Ectodermal cell (in vitro differentiated cells): ENCODE results near the gene EFNA2.

Experiments
- H3K27ac ChIP-seq: 2 replicates; pipeline ENCODE4 v1.7.0; 2013; ENCODE audit warnings: mild to moderate bottlenecking, low read depth, low read length; ENCODE audit not compliant: insufficient read depth, poor library complexity, severe bottlenecking
- H3K27me3 ChIP-seq: 2 replicates; pipeline ENCODE4 v1.7.0; 2013; ENCODE audit warnings: mild to moderate bottlenecking, low read length; ENCODE audit not compliant: insufficient read depth, control insufficient read depth, poor library complexity, severe bottlenecking
- H3K36me3 ChIP-seq: one replicate; pipeline ENCODE4 v1.7.0; 2013; ENCODE audit warnings: low read length; ENCODE audit not compliant: control insufficient read depth, insufficient read depth
- H3K4me1 ChIP-seq: one replicate; pipeline ENCODE4 v1.7.0; 2013; ENCODE audit warnings: low read length; ENCODE audit not compliant: control insufficient read depth, insufficient read depth
- H3K4me3 ChIP-seq: 2 replicates; pipeline ENCODE4 v1.7.0; 2013; ENCODE audit warnings: low read depth, low read length, control low read depth; ENCODE audit not compliant: insufficient read depth
- H3K9me3 ChIP-seq: 2 replicates; pipeline ENCODE4 v1.7.0; 2013; ENCODE audit warnings: mild to moderate bottlenecking, low read length, moderate library complexity; ENCODE audit not compliant: control insufficient read depth
- WGBS, 2 experiments: methylation state at CpG; one replicate each; pipeline ENCODE4 v1.1.7; 2013; ENCODE audit warnings: missing lambda C conversion rate in 2 of 2; 5-methylcytosine and 5-hydroxymethylcytosine counted together

EFNA2 gene

DNA sequence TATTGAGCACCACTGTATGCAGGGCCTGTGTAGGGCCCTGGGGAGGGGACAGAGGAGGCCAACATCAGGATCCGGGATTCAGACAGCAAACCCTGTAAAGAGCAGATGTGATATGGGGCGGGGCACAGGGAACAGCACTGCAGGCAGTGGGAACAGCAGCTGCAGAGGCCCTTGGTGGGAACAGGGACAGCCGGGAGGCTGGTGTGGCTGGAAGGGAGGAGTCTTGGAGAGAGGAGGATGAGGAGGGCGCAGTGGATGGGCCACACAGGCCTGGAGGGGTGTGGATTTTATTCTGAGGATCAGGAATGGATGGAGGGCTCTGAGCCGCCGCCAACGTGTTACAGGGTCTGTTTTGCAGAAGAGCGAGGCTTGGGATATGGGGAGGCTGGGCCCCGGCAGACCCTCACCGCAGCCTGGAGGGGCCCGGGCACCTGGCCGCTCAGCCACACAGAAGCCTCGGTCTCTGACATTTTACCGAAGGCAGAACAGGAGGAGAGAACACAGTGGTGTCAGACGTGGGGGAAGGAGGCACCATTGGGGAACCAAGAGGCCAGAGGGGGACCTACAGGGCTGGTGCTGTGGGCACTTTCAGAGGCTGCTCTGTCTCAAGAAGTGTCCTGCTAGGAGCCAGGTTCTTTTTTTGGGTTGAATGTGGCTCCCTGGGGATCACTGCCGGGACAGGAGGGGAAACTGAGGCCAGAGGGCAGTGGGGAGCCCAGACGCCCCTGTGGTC lies 6.9 kb downstream of the EFNA2 start:
- Histone ChIP-seq H3K4me3 (no peak overlapping the region), H3K4me1 (peaks cover 12% of the 10 kb centered on the region), H3K9me3 (no peaks in the 10 kb centered on the region), H3K27ac (no peak overlapping the region), H3K27me3 (peaks cover 19% of the 10 kb centered on the region), H3K36me3 (no peaks in the 10 kb centered on the region)
- WGBS, 2 experiments: 90 to 91% methylated on average over 17 of the region's 17 CpGs

DNA sequence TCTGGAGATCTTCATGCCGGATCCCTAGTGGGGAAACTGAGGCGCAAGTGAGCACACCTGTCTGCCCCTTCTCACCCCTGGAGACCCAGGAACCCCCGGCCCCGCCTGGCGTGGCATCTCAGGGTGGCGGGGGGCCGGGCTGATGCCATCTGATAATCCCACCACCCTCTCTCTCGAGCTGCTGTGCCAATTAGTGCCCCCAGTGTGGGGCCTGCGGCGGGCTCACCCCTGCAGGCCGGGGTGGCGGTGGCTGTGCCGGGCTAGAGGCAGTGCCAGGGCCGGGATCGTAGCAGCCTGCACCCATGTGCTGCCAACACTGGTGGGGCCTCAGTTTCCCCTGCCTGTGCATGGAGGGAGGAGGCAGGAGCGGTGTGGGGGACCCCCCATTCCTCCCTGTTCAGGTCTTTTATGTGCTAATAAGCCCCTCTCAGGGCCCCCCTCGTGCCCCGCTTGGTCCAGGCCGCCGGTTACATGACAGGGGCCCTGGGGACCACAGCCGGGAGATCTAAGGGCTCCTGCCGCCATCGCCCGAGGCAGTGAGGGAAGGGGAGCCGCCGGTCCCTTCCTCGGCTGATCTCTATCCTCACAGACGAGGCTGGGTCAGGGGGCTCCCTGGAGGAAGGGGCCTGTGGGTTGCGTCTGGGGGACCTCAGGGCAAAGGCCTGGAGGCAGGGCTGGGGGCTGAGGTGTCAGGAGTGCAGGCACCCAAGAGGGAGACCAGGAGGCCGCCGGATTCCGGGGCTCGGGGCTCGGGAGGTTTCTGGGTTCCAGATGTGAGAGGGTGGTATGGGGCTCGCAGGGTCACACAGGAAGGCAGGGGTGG lies 8.3 kb downstream of the EFNA2 start:
- Histone ChIP-seq H3K36me3 (no peaks in the 10 kb centered on the region), H3K27ac (no peak overlapping the region), H3K27me3 (peaks cover 19% of the 10 kb centered on the region), H3K4me1 (peaks cover 4% of the 10 kb centered on the region), H3K9me3 (no peaks in the 10 kb centered on the region), H3K4me3 (no peak overlapping the region)
- 90% methylated on average over 35 of the region's 35 CpGs for WGBS, 2 experiments

DNA sequence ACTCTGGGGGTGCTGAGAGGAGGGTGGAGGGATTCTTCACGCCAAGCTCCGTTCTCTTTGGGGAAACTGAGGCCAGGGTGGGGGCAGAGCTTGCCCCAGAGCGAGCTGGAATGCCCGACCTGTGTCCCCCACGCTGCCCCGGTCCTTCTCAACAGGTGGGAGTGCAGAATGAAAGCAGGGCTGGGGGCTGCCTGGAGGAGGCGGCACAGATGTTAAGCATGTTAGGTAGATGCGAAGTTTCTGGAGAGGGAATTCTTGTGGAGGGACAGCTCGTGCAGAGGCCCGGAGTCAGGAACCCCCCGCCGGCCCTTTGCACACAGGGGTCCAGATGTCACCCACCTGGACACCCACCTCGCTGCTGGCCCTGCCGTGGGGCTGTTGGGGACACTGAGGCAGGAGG lies 9.0 kb downstream of the EFNA2 start:
- Histone ChIP-seq H3K27me3 (peaks cover 19% of the 10 kb centered on the region), H3K4me3 (no peak overlapping the region), H3K4me1 (peaks cover 4% of the 10 kb centered on the region), H3K27ac (no peak overlapping the region), H3K9me3 (no peaks in the 10 kb centered on the region), H3K36me3 (no peaks in the 10 kb centered on the region)
- 80 to 86% methylated on average over 14 of the region's 14 CpGs for WGBS, 2 experiments

DNA sequence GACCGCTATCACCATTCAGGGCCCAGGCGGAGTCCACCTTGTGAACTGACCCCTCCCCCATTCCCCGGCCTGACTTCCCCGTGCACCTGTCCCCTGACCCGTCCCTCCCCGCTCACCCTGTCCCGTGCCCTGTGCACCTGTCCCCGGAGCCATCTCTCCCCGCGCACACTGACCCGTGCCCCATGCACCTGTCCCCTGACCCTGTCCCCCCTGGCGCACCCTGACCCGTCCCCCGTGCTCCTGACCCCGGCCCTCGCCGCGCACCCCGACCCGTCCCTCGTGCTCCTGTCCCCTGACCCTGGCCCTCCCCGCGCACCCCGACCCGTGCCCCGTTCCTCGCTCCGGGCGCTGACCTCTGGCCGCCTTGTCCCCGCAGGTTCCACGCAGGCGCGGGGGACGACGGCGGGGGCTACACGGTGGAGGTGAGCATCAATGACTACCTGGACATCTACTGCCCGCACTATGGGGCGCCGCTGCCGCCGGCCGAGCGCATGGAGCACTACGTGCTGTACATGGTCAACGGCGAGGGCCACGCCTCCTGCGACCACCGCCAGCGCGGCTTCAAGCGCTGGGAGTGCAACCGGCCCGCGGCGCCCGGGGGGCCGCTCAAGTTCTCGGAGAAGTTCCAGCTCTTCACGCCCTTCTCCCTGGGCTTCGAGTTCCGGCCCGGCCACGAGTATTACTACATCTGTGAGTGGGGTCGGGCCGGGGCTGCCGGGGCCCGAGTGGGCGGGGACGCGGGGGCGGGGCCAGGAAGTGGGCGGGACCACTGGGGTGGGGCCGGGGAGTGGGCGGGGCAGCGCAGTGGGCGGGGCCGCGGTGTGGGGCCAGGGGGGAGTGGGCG lies 9.7 kb downstream of the EFNA2 start:
- Histone ChIP-seq H3K4me1 (peaks cover under 1% of the 10 kb centered on the region), H3K9me3 (no peaks in the 10 kb centered on the region), H3K4me3 (no peak overlapping the region), H3K36me3 (no peaks in the 10 kb centered on the region), H3K27me3 (peaks cover 19% of the 10 kb centered on the region), H3K27ac (no peak overlapping the region)
- WGBS, 2 experiments: 46% methylated on average over 82 of the region's 82 CpGs

DNA sequence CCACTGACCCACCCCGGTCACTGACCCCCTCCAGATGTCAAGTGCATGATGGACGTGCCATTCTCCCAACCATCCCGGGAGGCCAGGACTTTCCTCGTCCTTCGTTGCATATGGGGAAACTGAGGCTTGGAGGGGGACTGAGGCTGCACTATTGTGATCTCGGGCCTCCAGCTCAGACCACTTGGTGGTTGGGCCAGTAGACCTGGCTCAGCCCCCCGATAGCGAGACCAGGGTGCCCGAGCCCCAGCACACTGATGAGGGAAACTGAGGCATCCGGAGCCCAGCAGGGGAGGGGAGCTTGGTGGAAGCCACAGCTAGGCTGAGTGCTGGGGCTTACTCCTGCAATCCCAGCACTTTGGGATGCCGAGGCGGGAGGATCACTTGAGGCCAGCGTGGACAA lies 10.4 kb downstream of the EFNA2 start:
- Histone ChIP-seq H3K27me3 (peaks cover 19% of the 10 kb centered on the region), H3K4me1 (no peaks in the 10 kb centered on the region), H3K36me3 (no peaks in the 10 kb centered on the region), H3K27ac (no peak overlapping the region), H3K4me3 (no peak overlapping the region), H3K9me3 (no peaks in the 10 kb centered on the region)
- 95% methylated on average over 13 of the region's 13 CpGs for WGBS, 2 experiments

DNA sequence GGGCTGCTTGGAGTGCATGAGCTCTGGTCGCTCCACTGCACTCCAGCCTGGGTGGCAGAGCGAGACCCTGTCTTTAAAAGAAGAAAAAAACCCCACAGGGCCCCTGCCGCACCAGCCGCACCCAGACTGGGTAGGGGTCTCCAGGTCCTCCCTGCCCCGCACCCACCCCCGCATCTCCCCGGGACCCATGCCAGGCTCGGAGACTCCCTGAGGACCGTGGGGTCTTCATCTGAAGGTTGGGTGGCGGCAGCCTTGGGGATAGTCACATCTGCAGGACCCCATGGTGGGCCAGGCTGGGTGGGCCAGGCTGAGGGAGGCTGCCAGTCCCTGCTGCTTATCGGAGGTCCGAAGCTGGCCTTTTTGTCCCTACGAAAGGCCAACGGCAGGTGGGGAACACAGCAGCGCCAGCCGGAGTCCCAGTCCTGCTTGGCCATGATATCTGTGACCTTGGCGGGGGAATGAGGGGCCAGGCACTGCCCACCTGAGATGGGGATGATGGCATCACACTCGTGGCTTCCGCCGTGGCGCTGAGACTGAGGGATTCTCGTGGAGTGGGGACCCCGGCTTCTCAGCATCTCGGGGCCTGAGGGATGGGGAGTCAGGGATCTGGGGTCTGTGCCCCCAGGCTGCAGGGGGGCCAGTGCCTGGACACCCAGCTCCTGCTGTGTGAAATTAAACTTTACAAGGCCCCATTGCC lies 11.1 kb downstream of the EFNA2 start:
- 95% methylated on average over 24 of the region's 24 CpGs for WGBS, 2 experiments
- no peak overlapping the region for H3K4me3 ChIP-seq
- H3K27ac ChIP-seq: no peak overlapping the region
- no peaks in the 10 kb centered on the region for H3K9me3 ChIP-seq
- H3K4me1 ChIP-seq: no peaks in the 10 kb centered on the region
- H3K36me3 ChIP-seq: no peaks in the 10 kb centered on the region
- H3K27me3 ChIP-seq: peaks cover 19% of the 10 kb centered on the region

DNA sequence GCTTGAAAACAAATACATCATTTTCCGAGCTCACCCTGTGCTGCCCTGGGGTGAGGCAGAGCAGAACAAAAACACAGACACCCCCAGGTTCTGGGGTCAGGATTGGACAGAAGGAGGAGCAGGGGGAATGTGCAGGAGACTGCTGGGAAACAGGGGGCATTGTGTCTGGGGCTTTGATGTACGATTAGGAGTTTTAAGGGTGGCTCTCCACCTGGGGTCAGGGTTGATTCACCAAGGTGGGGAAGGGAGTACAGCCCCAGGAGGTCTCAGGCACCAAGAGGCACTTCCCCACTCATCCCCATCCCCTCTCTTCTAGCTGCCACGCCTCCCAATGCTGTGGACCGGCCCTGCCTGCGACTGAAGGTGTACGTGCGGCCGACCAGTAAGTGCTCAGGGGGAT lies 12.6 kb downstream of the EFNA2 start:
- WGBS, 2 experiments: 91% methylated on average over 8 of the region's 8 CpGs
- H3K27me3 ChIP-seq: peaks cover 19% of the 10 kb centered on the region
- H3K27ac ChIP-seq: no peak overlapping the region
- H3K4me3 ChIP-seq: no peak overlapping the region
- no peaks in the 10 kb centered on the region for H3K4me1 ChIP-seq
- no peaks in the 10 kb centered on the region for H3K9me3 ChIP-seq
- no peaks in the 10 kb centered on the region for H3K36me3 ChIP-seq

DNA sequence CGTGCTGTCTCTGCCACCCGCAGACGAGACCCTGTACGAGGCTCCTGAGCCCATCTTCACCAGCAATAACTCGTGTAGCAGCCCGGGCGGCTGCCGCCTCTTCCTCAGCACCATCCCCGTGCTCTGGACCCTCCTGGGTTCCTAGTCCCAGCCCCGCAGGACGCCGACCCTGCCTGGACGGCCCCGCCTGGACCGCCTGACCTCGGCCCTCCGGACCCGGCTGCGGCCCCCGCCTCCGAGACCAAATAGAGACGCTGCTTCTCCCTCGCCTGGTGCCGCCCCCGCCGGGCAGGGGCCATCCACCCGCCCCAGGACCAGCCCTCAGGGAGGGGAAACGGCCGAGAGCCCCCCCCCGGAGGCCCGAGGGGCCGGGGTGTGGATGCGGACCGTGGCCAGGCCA lies 14.1 kb downstream of the EFNA2 start:
- WGBS, 2 experiments: 92 to 94% methylated on average over 34 of the region's 34 CpGs
- H3K4me1 ChIP-seq: no peaks in the 10 kb centered on the region
- H3K9me3 ChIP-seq: no peaks in the 10 kb centered on the region
- H3K27ac ChIP-seq: no peak overlapping the region
- peaks cover 8% of the 10 kb centered on the region for H3K27me3 ChIP-seq
- no peak overlapping the region for H3K4me3 ChIP-seq
- no peaks in the 10 kb centered on the region for H3K36me3 ChIP-seq

DNA sequence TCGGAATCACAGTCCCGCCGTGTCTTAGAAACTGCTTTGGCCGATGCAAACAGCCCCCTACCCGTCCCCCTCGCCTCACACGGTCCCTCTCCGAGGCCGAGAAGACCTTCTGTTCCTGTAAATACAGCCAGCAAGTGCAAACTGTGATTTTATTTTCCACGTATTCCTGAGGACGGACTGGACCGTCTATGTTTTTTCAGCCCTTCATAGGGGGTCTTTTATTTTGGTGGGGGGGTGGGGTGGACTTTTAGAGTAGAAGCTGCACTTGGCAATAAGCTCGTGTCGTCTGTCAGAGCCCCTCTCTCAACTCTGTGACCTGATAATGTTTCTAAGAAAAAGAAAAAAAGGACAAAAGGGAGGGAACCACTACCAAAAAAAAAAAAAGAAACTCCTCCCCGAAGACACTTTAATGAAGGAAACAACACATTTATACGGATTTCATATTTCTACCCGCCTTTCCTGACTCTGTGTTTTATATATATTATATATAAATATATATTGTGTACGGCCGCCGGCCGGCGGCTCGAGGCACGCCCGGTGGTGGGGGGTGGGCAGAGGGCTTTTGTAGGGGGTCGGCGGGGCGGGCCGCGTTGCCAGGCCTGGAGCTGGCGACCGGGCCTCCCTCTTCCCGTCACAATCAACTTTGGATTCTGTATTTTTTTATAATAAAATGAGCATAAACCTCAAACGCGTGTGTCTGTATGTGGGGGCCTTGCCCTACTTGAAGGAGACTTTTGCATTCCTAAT lies 15.2 kb downstream of the EFNA2 start:
- Histone ChIP-seq H3K9me3 (no peaks in the 10 kb centered on the region), H3K4me1 (no peaks in the 10 kb centered on the region), H3K4me3 (no peak overlapping the region), H3K27me3 (no peaks in the 10 kb centered on the region), H3K27ac (no peak overlapping the region), H3K36me3 (no peaks in the 10 kb centered on the region)
- WGBS, 2 experiments: 93 to 94% methylated on average over 29 to 31 of the region's 35 CpGs
